Measurements from ENCODE around the gene STIM1.
A peak's percentile ranks its signal among the peaks of the same experiment; 100 is the strongest.
"Not testable (repeated sequence)": the region's sequence is repeated elsewhere in the genome, so short reads cannot be mapped to it uniquely, and the experiment has no call there.

Gene STIM1

DNA sequence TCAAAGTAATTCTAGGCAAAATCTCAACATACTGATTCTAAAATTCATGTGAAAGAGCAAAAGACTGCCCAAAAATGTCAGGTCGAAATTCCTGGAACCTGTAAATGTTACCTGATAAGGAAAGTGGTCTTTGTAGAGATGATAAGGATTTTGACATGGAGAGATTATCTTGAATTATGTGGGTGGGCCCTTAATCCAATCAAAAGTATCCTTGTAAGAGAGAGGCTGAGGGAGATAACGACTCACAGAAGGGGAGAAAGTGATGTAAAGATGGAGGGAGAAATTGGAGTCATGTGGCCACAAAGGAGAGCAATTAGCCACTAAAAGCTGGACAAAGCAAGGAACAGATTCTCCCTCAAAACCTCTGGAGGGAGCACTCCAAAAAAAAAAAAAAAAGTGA, 259.7 kb downstream of the STIM1 start:
- DNase-seq (ENCODE audit: low read depth): no peak

DNA sequence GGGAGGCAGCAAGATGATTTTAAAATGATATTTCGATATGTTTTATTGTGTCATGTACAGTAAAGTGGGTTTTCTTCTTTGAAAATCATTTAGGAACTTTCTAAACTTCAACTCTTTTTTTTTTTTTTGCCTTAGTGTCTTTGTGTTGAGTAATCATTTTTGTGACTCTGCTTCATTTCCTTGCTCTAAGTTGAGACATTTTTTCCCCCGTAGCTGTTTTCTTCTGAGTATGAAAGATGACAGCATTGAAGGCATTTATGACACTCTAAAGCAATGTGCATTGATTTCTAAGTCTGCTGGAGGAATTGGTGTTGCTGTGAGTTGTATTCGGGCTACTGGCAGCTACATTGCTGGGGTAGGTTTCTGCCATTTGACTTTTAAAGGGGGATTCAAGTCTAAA, 262.6 kb downstream of the STIM1 start:
- no peak for DNase-seq (ENCODE audit: low read depth)

DNA sequence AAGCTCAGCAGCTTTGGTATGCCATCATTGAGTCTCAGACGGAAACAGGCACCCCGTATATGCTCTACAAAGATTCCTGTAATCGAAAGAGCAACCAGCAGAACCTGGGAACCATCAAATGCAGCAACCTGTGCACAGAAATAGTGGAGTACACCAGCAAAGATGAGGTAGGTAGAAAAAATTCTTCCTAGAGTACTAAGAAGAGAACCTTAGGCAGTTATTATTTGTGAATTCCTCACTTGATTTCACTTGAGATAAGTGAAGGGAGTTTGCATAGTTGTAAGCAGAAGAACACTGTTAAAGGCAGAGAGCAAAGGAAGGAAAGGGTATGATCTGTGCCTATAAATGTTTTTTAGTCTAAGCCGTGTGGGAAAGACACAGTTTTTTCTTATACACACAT, 267.8 kb downstream of the STIM1 start:
- DNase-seq (ENCODE audit: low read depth): no peak

DNA sequence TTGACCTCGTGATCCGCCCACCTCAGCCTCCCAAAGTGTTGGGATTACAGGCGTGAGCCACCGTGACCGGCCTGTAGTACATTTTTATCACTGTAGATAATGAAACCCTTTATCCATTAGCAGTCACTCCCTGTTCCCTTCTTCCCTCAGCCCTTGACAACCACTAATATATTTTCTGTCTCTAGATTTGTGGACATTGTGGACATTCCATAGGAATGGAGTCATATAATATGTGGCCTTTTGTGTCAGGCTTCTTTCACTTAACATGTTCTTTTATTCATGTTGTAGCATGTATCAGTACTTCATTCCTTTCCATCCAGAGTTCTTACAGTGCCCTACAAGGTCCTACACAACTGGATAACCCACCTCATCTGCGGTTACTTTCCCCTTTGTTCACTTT, 269.7 kb downstream of the STIM1 start:
- DNase-seq (ENCODE audit: low read depth): no peak

DNA sequence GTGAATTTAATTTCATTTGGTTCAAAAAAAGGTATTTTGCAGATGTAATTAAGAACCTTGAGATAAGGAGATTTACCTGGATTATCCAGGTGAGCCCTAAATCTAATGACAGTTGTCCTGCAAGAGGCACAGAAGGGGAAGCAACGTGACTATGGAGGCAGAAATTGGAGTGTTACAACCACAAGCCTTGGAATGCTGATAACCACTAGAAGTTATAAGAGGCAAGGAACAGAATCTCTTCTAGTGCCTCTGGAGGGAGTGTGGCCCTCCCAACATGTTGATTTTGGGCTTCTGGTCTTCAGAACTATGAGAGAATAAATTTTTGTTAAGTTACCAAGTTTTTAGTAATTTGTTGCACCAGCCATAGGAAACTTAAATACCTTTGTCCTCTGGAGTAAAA, 271.9 kb downstream of the STIM1 start:
- DNase-seq (ENCODE audit: low read depth): no peak

DNA sequence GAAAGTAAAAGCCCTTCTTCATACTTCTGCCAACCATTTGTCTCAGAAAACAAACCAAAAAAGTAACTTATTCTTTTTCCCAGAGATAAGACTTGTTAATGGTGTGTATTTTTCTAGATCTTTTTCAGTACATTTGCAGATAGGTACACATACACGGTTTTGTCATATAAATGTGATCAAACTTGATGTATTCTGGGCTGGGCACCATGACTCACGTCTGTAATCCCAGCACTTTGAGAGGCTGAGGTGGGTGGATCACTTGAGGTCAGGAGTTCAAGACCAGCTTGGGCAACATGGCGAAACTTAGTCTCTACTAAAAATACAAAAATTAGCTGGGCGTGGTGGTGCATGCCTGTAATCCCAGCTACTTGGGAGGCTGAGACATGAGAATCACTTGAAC, 274.8 kb downstream of the STIM1 start:
- not testable (repeated sequence) for DNase-seq (ENCODE audit: low read depth)

DNA sequence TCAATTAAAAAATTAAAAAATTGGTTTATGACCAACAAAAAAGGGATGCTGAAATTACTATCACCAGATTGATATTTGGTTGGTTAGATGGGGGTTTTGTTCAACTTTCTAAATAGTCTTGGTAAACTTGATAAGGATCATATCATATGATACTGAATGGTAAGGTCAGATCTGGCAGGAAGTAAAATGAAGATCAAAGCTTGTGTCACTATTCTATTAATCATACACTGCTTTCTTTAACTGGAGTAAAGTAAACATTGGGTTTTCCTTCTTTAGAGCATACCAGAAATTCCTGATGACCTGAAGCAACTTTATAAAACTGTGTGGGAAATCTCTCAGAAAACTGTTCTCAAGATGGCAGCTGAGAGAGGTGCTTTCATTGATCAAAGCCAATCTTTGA, 279.3 kb downstream of the STIM1 start:
- DNase-seq (ENCODE audit: low read depth): peak; percentile 14

DNA sequence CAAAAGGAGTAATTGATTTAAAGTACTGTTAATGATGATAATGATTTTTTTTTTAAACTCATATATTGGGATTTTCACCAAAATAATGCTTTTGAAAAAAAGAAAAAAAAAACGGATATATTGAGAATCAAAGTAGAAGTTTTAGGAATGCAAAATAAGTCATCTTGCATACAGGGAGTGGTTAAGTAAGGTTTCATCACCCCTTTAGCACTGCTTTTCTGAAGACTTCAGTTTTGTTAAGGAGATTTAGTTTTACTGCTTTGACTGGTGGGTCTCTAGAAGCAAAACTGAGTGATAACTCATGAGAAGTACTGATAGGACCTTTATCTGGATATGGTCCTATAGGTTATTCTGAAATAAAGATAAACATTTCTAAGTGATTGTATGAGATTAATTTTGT, 283.0 kb downstream of the STIM1 start:
- DNase-seq (ENCODE audit: low read depth): no peak

DNA sequence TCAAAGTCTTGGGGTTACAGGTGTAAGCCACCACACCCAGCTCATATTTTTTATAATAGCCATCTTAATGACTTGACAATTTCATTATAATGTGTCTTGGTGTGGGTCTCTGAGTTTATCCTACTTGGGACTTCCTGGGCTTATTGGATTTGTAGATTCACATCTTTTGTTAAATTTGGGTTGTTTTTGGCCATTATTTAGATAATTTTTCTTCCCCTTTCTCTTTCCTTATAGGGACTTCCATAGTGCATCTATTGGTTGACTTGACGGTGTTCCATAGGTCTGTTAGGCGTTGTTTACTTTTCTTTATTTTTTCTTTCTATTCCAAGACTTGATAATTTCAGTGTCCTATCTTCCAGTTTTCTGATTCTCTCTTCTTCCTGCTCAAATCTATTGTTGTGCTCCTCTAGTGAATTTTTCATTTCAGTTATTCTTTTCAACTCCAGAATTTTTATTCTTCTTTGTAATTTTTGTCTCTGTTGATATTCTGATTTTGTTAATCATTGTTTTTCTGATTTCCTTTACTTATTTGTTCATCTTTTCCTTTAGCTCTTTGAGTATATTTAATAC, 284.7 kb downstream of the STIM1 start:
- no peak for DNase-seq (ENCODE audit: low read depth)

Data from HS-5 (cell line).